IMR-90 (cell line): ENCODE measurements around the gene OGG1. TPM values are rescaled to one million over a fixed set of nuclear protein-coding genes. Genes with fewer than 3 reads are reported as not detected.

ENCODE experiments used
- ATAC-seq: fragments of 200-7000 bp; cut with Tn5 transposase; 2 replicates; pipeline ENCODE4 v1.9.1; 2020; ENCODE audit warnings: low read depth, mild to moderate bottlenecking, moderate library complexity
- BruUV-seq: library from RNA; stranded (reverse); fragments of 400-500 nt; replicated peaks from 2 replicates; lab custom pipeline; 2021; lab: Mats Ljungman, UMichigan
- CTCF ChIA-PET: fragments of 300-600 bp; formaldehyde crosslinking; extraction: SDS; loops from one replicate; lab custom pipeline; 2021; ENCODE audit warnings: antibody characterized with exemption; lab: Yijun Ruan, JAX
- POLR2A ChIA-PET: fragments of 300-600 bp; sonication (Branson Sonifier 250); formaldehyde crosslinking; loops from one replicate; lab custom pipeline; 2022; ENCODE audit warnings: antibody characterized with exemption; ENCODE audit not compliant: unreplicated experiment; lab: Charles Lee
- DNase-seq: peaks from one replicate; pipeline ENCODE4 v3.0.0; 2013
- H2AFZ ChIP-seq: replicated peaks from 2 replicates; pipeline ENCODE3; 2013; ENCODE audit warnings: low read length, mild to moderate bottlenecking; ENCODE audit not compliant: poor library complexity
- H2AK5ac ChIP-seq: 2 replicates; pipeline ENCODE4 v1.6.1; 2013; ENCODE audit warnings: low read depth, low read length, inconsistent platforms
- H2AK9ac ChIP-seq: replicated peaks from 2 replicates; pipeline ENCODE3; 2013; ENCODE audit warnings: mild to moderate bottlenecking, low read depth, low read length, moderate library complexity; ENCODE audit not compliant: poor library complexity
- H2BK120ac ChIP-seq: 2 replicates; pipeline ENCODE4 v1.6.1; 2013; ENCODE audit warnings: low read depth, low read length, inconsistent platforms
- H2BK15ac ChIP-seq: 3 replicates; pipeline ENCODE4 v1.6.1; 2013; ENCODE audit warnings: low read depth, low read length, inconsistent platforms
- H2BK20ac ChIP-seq: 2 replicates; pipeline ENCODE4 v1.6.1; 2013; ENCODE audit warnings: low read depth, mild to moderate bottlenecking, inconsistent platforms, low read length, moderate library complexity
- H2BK5ac ChIP-seq: 2 replicates; pipeline ENCODE4 v1.6.1; 2013; ENCODE audit warnings: mild to moderate bottlenecking, low read depth, low read length, inconsistent platforms; ENCODE audit not compliant: poor library complexity, severe bottlenecking
- H3K14ac ChIP-seq: replicated peaks from 2 replicates; pipeline ENCODE4 v1.6.1; 2013; ENCODE audit warnings: low read depth, low read length, inconsistent platforms
- H3K18ac ChIP-seq: 2 replicates; pipeline ENCODE4 v1.6.1; 2013; ENCODE audit warnings: low read depth, low read length, control low read depth
- H3K23ac ChIP-seq: 2 replicates; pipeline ENCODE4 v1.6.1; 2013; ENCODE audit warnings: low read depth, low read length, inconsistent platforms
- H3K27ac ChIP-seq: 2 replicates; pipeline ENCODE4 v1.5.1; 2013; ENCODE audit warnings: mild to moderate bottlenecking, control low read depth, low read length; ENCODE audit not compliant: insufficient read depth
- H3K27me3 ChIP-seq: 2 replicates; pipeline ENCODE4 v1.6.1; 2013; ENCODE audit warnings: low read length; ENCODE audit not compliant: control insufficient read depth, insufficient read depth
- H3K36me3 ChIP-seq: 2 replicates; pipeline ENCODE4 v1.6.1; 2013; ENCODE audit warnings: low read length, mixed read lengths; ENCODE audit not compliant: control insufficient read depth, insufficient read depth
- H3K4ac ChIP-seq: 2 replicates; pipeline ENCODE4 v1.6.1; 2013; ENCODE audit warnings: low read depth, low read length, inconsistent platforms
- H3K4me1 ChIP-seq: 2 replicates; pipeline ENCODE4 v1.6.1; 2013; ENCODE audit warnings: low read length, mixed read lengths; ENCODE audit not compliant: control insufficient read depth, insufficient read depth
- H3K4me2 ChIP-seq: 2 replicates; pipeline ENCODE4 v1.6.1; 2013; ENCODE audit warnings: low read depth, mild to moderate bottlenecking, control low read depth, low read length, moderate library complexity
- H3K4me3 ChIP-seq: 2 replicates; pipeline ENCODE4 v1.5.1; 2013; ENCODE audit warnings: low read depth, mild to moderate bottlenecking, control low read depth, low read length, moderate library complexity; ENCODE audit not compliant: insufficient read depth
- H3K56ac ChIP-seq: 2 replicates; pipeline ENCODE4 v1.6.1; 2013; ENCODE audit warnings: low read length, inconsistent platforms; ENCODE audit not compliant: insufficient read depth; ENCODE audit errors: extremely low read depth
- H3K79me1 ChIP-seq, 2 experiments: 2 replicates each; pipeline ENCODE4 v1.6.1; 2013; ENCODE audit warnings: low read length in 2 of 2, inconsistent platforms in 1 of 2, low read depth in 1 of 2
- H3K9ac ChIP-seq: 2 replicates; pipeline ENCODE4 v1.6.1; 2013; ENCODE audit warnings: low read depth, low read length, control low read depth
- H3K9me1 ChIP-seq: 2 replicates; pipeline ENCODE4 v1.6.1; 2013; ENCODE audit warnings: low read length, inconsistent platforms; ENCODE audit not compliant: insufficient read depth
- H3K9me3 ChIP-seq: 2 replicates; pipeline ENCODE4 v1.6.1; 2013; ENCODE audit warnings: low read length; ENCODE audit not compliant: control insufficient read depth, insufficient read depth
- H4K20me1 ChIP-seq: 2 replicates; pipeline ENCODE4 v1.6.1; 2013; ENCODE audit warnings: low read length, inconsistent platforms; ENCODE audit not compliant: insufficient read depth
- H4K5ac ChIP-seq: 2 replicates; pipeline ENCODE4 v1.6.1; 2013; ENCODE audit warnings: mild to moderate bottlenecking, low read depth, low read length, control low read depth
- H4K8ac ChIP-seq, 2 experiments: 2 replicates each; pipeline ENCODE4 v1.6.1; 2013; ENCODE audit warnings: low read depth in 2 of 2, low read length in 2 of 2, control low read depth in 1 of 2, inconsistent platforms in 1 of 2
- H4K91ac ChIP-seq: 2 replicates; pipeline ENCODE4 v1.6.1; 2013; ENCODE audit warnings: low read depth, low read length, inconsistent platforms; ENCODE audit not compliant: insufficient read depth
- BHLHE40 ChIP-seq: fragments of 150-350 bp; IDR thresholded peaks from 2 replicates; pipeline ENCODE4 v1.6.1; 2016; ENCODE audit warnings: mild to moderate bottlenecking, low read depth, low read length
- CEBPB ChIP-seq: IDR thresholded peaks from 2 replicates; pipeline ENCODE4 v1.6.1; 2012; ENCODE audit warnings: low read depth, low read length, improper control_type of control experiment
- CHD1 ChIP-seq: IDR thresholded peaks from 2 replicates; pipeline ENCODE4 v1.6.1; 2012; ENCODE audit warnings: low read depth, low read length, improper control_type of control experiment
- CTCF ChIP-seq: conservative IDR thresholded peaks from 2 replicates; pipeline ENCODE4 v1.5.1; 2012; ENCODE audit warnings: mild to moderate bottlenecking, low read depth, low read length, improper control_type of control experiment
- ELK1 ChIP-seq: fragments of 150-350 bp; IDR thresholded peaks from 2 replicates; pipeline ENCODE4 v1.6.1; 2016; ENCODE audit warnings: low read depth, mild to moderate bottlenecking, low read length, moderate library complexity, borderline replicate concordance
- FOS ChIP-seq: fragments of 150-350 bp; IDR thresholded peaks from 2 replicates; pipeline ENCODE4 v1.6.1; 2016; ENCODE audit warnings: low read depth, low read length
- MAFK ChIP-seq: IDR thresholded peaks from 2 replicates; pipeline ENCODE4 v1.6.1; 2012; ENCODE audit warnings: low read depth, low read length, improper control_type of control experiment
- MAZ ChIP-seq: IDR thresholded peaks from 2 replicates; pipeline ENCODE4 v1.6.1; 2012; ENCODE audit warnings: low read depth, mild to moderate bottlenecking, low read length, improper control_type of control experiment, moderate library complexity, borderline replicate concordance
- MXI1 ChIP-seq: IDR thresholded peaks from 2 replicates; pipeline ENCODE4 v1.6.1; 2012; ENCODE audit warnings: low read depth, mild to moderate bottlenecking, low read length, moderate library complexity, borderline replicate concordance
- NFE2L2 ChIP-seq: fragments of 150-350 bp; IDR thresholded peaks from 2 replicates; pipeline ENCODE4 v1.6.1; 2016; ENCODE audit warnings: low read depth, mild to moderate bottlenecking, low read length
- POLR2A ChIP-seq: IDR thresholded peaks from 2 replicates; pipeline ENCODE4 v1.6.1; 2012; ENCODE audit warnings: mild to moderate bottlenecking, low read depth, low read length
- RAD21 ChIP-seq: IDR thresholded peaks from 2 replicates; pipeline ENCODE4 v1.6.1; 2012; ENCODE audit warnings: low read length, improper control_type of control experiment
- RCOR1 ChIP-seq: IDR thresholded peaks from 2 replicates; pipeline ENCODE4 v1.6.1; 2012; ENCODE audit warnings: mild to moderate bottlenecking, low read length, improper control_type of control experiment; ENCODE audit not compliant: insufficient replicate concordance
- RFX5 ChIP-seq: IDR thresholded peaks from 2 replicates; pipeline ENCODE4 v1.8.0; 2012; ENCODE audit warnings: low read depth, mild to moderate bottlenecking, low read length, moderate library complexity
- SMC3 ChIP-seq: fragments of 150-350 bp; IDR thresholded peaks from 2 replicates; pipeline ENCODE4 v1.6.1; 2016; ENCODE audit warnings: low read depth, mild to moderate bottlenecking, antibody characterized with exemption, low read length, moderate library complexity
- USF2 ChIP-seq: fragments of 150-350 bp; IDR thresholded peaks from 2 replicates; pipeline ENCODE4 v1.6.1; 2017; ENCODE audit warnings: mild to moderate bottlenecking, antibody characterized with exemption, low read length, low read depth
- WGBS, 2 experiments: methylation state at CpG; one replicate each; pipeline versions ENCODE4 v1.1.5 to v1.1.7; 2013; ENCODE audit warnings: missing lambda C conversion rate in 2 of 2; ENCODE audit not compliant: insufficient read length in 1 of 2; ENCODE audit errors: extremely low coverage in 2 of 2; 5-methylcytosine and 5-hydroxymethylcytosine counted together
- dilution Hi-C: fragments of 300-500 bp; cut with HindIII; formaldehyde crosslinking; loops from one replicate; pipeline ENCODE4 v1.14.3; 2018; ENCODE audit warnings: low sequenced_read_pairs; ENCODE audit not compliant: unreplicated experiment
- in situ Hi-C: fragments of 300-500 bp; cut with MboI; formaldehyde crosslinking; loops from 3 replicates; pipeline ENCODE4 v1.14.3; 2019; ENCODE audit warnings: low sequenced_read_pairs, inconsistent platforms, mixed read lengths
- intact Hi-C: fragments of 100-400 bp; cut with micrococcal nuclease; formaldehyde crosslinking; loops from 2 replicates; pipeline ENCODE4 v1.10.0; 2022
- polyA plus RNA-seq, 3 experiments: library from polyadenylated mRNA; depleted of rRNA; stranded (reverse); fragments of >200 nt; gene quantifications; 2 replicates each; pipeline ENCODE4 v1.2.3, GENCODE V29; 2012; ENCODE audit warnings: low replicate concordance in 1 of 3
- total RNA-seq: library from RNA; depleted of rRNA; stranded (reverse); fragments of >200 nt; gene quantifications from 2 replicates; pipeline ENCODE4 v1.2.3, GENCODE V29; 2012

Gene OGG1
- total and polyA plus RNA-seq, 2 of the 4 experiments (the other 2 are of a cell fraction) = 14.9 to 25.6 TPM

GRCh38 chr3:9781551-9781950 lies 31.8 kb downstream of the OGG1 start:
- Histone ChIP-seq H4K8ac (no peak overlapping the region), H4K20me1 (no peaks in the 10 kb centered on the region), H2AFZ (no peak overlapping the region), H3K27me3 (no peaks in the 10 kb centered on the region), H3K23ac (no peak overlapping the region), H3K4me3 (no peak overlapping the region), H2BK20ac (no peak overlapping the region), H3K9me1 (peaks cover 9% of the 10 kb centered on the region; the same call in 1 of the 2 replicates), H3K79me1 (peaks cover 3% of the 10 kb centered on the region in 2 experiments; a peak in 2 of 4 replicates), H2BK5ac (no peak overlapping the region), H4K5ac (no peak overlapping the region), H3K36me3 (peaks cover 41% of the 10 kb centered on the region), H2BK15ac (no peak overlapping the region), H2BK120ac (no peak overlapping the region), H3K9ac (no peak overlapping the region), H3K9me3 (no peaks in the 10 kb centered on the region), H3K56ac (no peak overlapping the region), H3K4ac (no peak overlapping the region), H3K14ac (no peak overlapping the region), H3K18ac (no peak overlapping the region), H3K4me1 (peaks cover 3% of the 10 kb centered on the region), H3K27ac (no peak overlapping the region), H3K4me2 (no peak overlapping the region), H2AK9ac (no peak overlapping the region), H4K91ac (no peak overlapping the region), H2AK5ac (no peak overlapping the region)
- ATAC-seq (no peak), DNase-seq (no peak)
- BruUV-seq = no TSS peak
- intact Hi-C loops = no loop called here
- ChIA-PET POLR2A (no interaction called here), CTCF (no interaction called here)
- in situ Hi-C loops = no loop called here
- dilution Hi-C loops = no loop called here
- 40% methylated on average over 1 of the region's 1 CpG; no CpG with 5 or more reads in 1 of the 2 experiments for WGBS, 2 experiments
- TF ChIP-seq FOS (no peak), USF2 (no peak), RFX5 (no peak), MAZ (no peak), RAD21 (no peak), RCOR1 (no peak), SMC3 (no peak), CHD1 (no peak), ELK1 (no peak), MAFK (no peak), BHLHE40 (no peak), CTCF (no peak), NFE2L2 (no peak), CEBPB (no peak), POLR2A (no peak), MXI1 (no peak)
